Activated T-cell treated with anti-CD3 and anti-CD28 coated beads, Interleukin-2, amount 50 U/mL, for 1 hour (primary cell): ENCODE measurements around the gene ABTB2.

Source experiments
- DNase-seq: peaks from one replicate; pipeline ENCODE4 v3.0.0-alpha.2; 2020

ABTB2 gene

GRCh38 chr11:34311126-34311525 lies 46.7 kb downstream of the ABTB2 start:
- DNase-seq = no peak

- no peak for DNase-seq
Measured at GRCh38 chr11:34309965-34310364, 47.8 kb downstream of the ABTB2 start.

- no peak for DNase-seq
Measured at GRCh38 chr11:34308913-34309585, 48.8 kb downstream of the ABTB2 start.

- no peak for DNase-seq
Measured at GRCh38 chr11:34308049-34308912, 49.5 kb downstream of the ABTB2 start.

GRCh38 chr11:34305780-34306179 lies 52.0 kb downstream of the ABTB2 start:
- no peak for DNase-seq

- DNase-seq = no peak
Measured at GRCh38 chr11:34305193-34305592, 52.6 kb downstream of the ABTB2 start.

- DNase-seq = no peak
Measured at GRCh38 chr11:34303028-34303570, 54.7 kb downstream of the ABTB2 start.

- no peak for DNase-seq
Measured at GRCh38 chr11:34302046-34302921, 55.5 kb downstream of the ABTB2 start.

GRCh38 chr11:34300926-34301295 lies 56.9 kb downstream of the ABTB2 start:
- DNase-seq = no peak

- DNase-seq = no peak
Measured at GRCh38 chr11:34300026-34300925, 57.5 kb downstream of the ABTB2 start.

GRCh38 chr11:34299284-34299972 lies 58.4 kb downstream of the ABTB2 start:
- no peak for DNase-seq

- DNase-seq = no peak
Measured at GRCh38 chr11:34298871-34299270, 58.9 kb downstream of the ABTB2 start.

- no peak for DNase-seq
Measured at GRCh38 chr11:34296412-34296811, 61.4 kb downstream of the ABTB2 start.

GRCh38 chr11:34292546-34292945 lies 65.3 kb downstream of the ABTB2 start:
- DNase-seq = no peak

- no peak for DNase-seq
Measured at GRCh38 chr11:34292111-34292510, 65.7 kb downstream of the ABTB2 start.

- no peak for DNase-seq
Measured at GRCh38 chr11:34290926-34291325, 66.9 kb downstream of the ABTB2 start.

GRCh38 chr11:34288492-34288891 lies 69.3 kb downstream of the ABTB2 start:
- no peak for DNase-seq

GRCh38 chr11:34284811-34285481 lies 72.9 kb downstream of the ABTB2 start:
- DNase-seq = no peak

GRCh38 chr11:34284156-34284555 lies 73.7 kb downstream of the ABTB2 start:
- no peak for DNase-seq

GRCh38 chr11:34280945-34281872 lies 76.6 kb downstream of the ABTB2 start:
- DNase-seq = no peak
